ENCODE results near the gene B9D1. TPM values are rescaled to one million over a fixed set of nuclear protein-coding genes. Genes with fewer than 3 reads are reported as not detected.

The B9D1 gene
- total RNA-seq, 8 experiments from 2014 or later = 22.5 to 48.1 (median 36.5) TPM

- in situ Hi-C loops (cut with MboI; ENCODE audit: low pct_unique_long_range_greater_than_20kb in 2 of 9, low sequenced_read_pairs in 9 of 9, unreplicated experiment in 9 of 9) = no loop called here
- no peak overlapping the region for H3K4me3 ChIP-seq
Measured at GRCh38 chr17:19336938-19337711, 25.4 kb downstream of the B9D1 start.

GRCh38 chr17:19335951-19336631 lies 26.4 kb downstream of the B9D1 start:
- WGBS, 10 experiments = 73 to 96% (median 78%) methylated on average over 5 to 8 of the region's 18 CpGs; no CpG with 5 or more reads in 7 of the 10 experiments
- in situ Hi-C loops (cut with MboI; ENCODE audit: low pct_unique_long_range_greater_than_20kb in 2 of 9, low sequenced_read_pairs in 9 of 9, unreplicated experiment in 9 of 9) = no loop called here
- peaks cover 15 to 23% of the 10 kb centered on the region in 2 donors for H3K4me1 ChIP-seq (replicated peaks in 1 of 2)
- ATAC-seq (replicated peaks in 6 of 8) = no peak
- H3K4me3 ChIP-seq = no peak overlapping the region
- H3K27ac ChIP-seq = peak overlapping the region; percentile 45 to 85

More at GRCh38 chr17:19336938-19337711, 25.4 kb downstream of the B9D1 start:
- Histone ChIP-seq H3K27ac (peak overlapping the region; percentile 53 to 85), H3K4me1 (replicated peaks in 1 of 2) (peaks cover 15 to 20% of the 10 kb centered on the region in 2 donors)
- WGBS, 10 experiments = 40 to 75% (median 67%) methylated on average over 1 to 7 of the region's 21 CpGs; no CpG with 5 or more reads in 6 of the 10 experiments
- ATAC-seq (replicated peaks in 6 of 8) = peak in 5 of 8 experiments; percentile 74 to 94 (median 92)

GRCh38 chr17:19334331-19334730 lies 28.2 kb downstream of the B9D1 start:
- in situ Hi-C loops (cut with MboI; ENCODE audit: low pct_unique_long_range_greater_than_20kb in 2 of 9, low sequenced_read_pairs in 9 of 9, unreplicated experiment in 9 of 9) = no loop called here
- Histone ChIP-seq H3K4me1 (replicated peaks in 1 of 2) (peaks cover 15 to 23% of the 10 kb centered on the region in 2 donors), H3K27ac (no peak overlapping the region), H3K4me3 (no peak overlapping the region)
- WGBS, 10 experiments = 79 to 100% (median 90%) methylated on average over 1 to 2 of the region's 6 CpGs; no CpG with 5 or more reads in 7 of the 10 experiments
- no peak for ATAC-seq (replicated peaks in 6 of 8)

- in situ Hi-C loops (cut with MboI; ENCODE audit: low pct_unique_long_range_greater_than_20kb in 2 of 9, low sequenced_read_pairs in 9 of 9, unreplicated experiment in 9 of 9) = no loop called here
- H3K4me1 ChIP-seq (replicated peaks in 1 of 2) = peaks cover 15 to 23% of the 10 kb centered on the region in 2 donors
- WGBS, 10 experiments = 89 to 100% methylated on average over 1 to 5 of the region's 12 CpGs; no CpG with 5 or more reads in 8 of the 10 experiments
- no peak overlapping the region for H3K4me3 ChIP-seq
- H3K27ac ChIP-seq = no peak overlapping the region
- ATAC-seq (replicated peaks in 6 of 8) = no peak
Measured at GRCh38 chr17:19333736-19334290, 28.7 kb downstream of the B9D1 start.

GRCh38 chr17:19333132-19333440 lies 29.4 kb downstream of the B9D1 start:
- 86 to 91% (median 88%) methylated on average over 1 of the region's 1 CpG; no CpG with 5 or more reads in 7 of the 10 experiments for WGBS, 10 experiments
- H3K4me3 ChIP-seq = no peak overlapping the region
- peaks cover 14 to 18% of the 10 kb centered on the region in 2 donors for H3K4me1 ChIP-seq (replicated peaks in 1 of 2)
- H3K27ac ChIP-seq = no peak overlapping the region
- in situ Hi-C loops (cut with MboI; ENCODE audit: low pct_unique_long_range_greater_than_20kb in 2 of 9, low sequenced_read_pairs in 9 of 9, unreplicated experiment in 9 of 9) = no loop called here
- ATAC-seq (replicated peaks in 6 of 8) = no peak

- Histone ChIP-seq H3K4me3 (no peak overlapping the region), H3K4me1 (replicated peaks in 1 of 2) (peaks cover 11 to 14% of the 10 kb centered on the region in 2 donors), H3K27ac (no peak overlapping the region)
- in situ Hi-C loops (cut with MboI; ENCODE audit: low pct_unique_long_range_greater_than_20kb in 2 of 9, low sequenced_read_pairs in 9 of 9, unreplicated experiment in 9 of 9) = no loop called here
- peak in 2 of 8 experiments; percentile 8 to 28 for ATAC-seq (replicated peaks in 6 of 8)
- WGBS, 10 experiments = 50 to 100% (median 60%) methylated on average over 1 to 6 of the region's 6 CpGs; no CpG with 5 or more reads in 5 of the 10 experiments
Measured at GRCh38 chr17:19332371-19333131, 30.0 kb downstream of the B9D1 start.

GRCh38 chr17:19331543-19332245 lies 30.8 kb downstream of the B9D1 start:
- peak overlapping the region in 1 of 2 donors; percentile 8 for H3K27ac ChIP-seq
- ATAC-seq (replicated peaks in 6 of 8) = peak in 5 of 8 experiments; percentile 13 to 85 (median 69)
- 0 to 100% (median 85%) methylated on average over 1 to 10 of the region's 13 CpGs; no CpG with 5 or more reads in 1 of the 10 experiments for WGBS, 10 experiments

GRCh38 chr17:19331134-19331533 lies 31.4 kb downstream of the B9D1 start:
- 10 to 80% (median 60%) methylated on average over 1 to 4 of the region's 4 CpGs; no CpG with 5 or more reads in 3 of the 10 experiments for WGBS, 10 experiments

More at GRCh38 chr17:19331543-19332245, 30.8 kb downstream of the B9D1 start:
- in situ Hi-C loops (cut with MboI; ENCODE audit: low pct_unique_long_range_greater_than_20kb in 2 of 9, low sequenced_read_pairs in 9 of 9, unreplicated experiment in 9 of 9) = no loop called here
- Histone ChIP-seq H3K4me1 (replicated peaks in 1 of 2) (peaks cover 3 to 6% of the 10 kb centered on the region in 2 donors), H3K4me3 (no peak overlapping the region)

GRCh38 chr17:19330271-19330670 lies 32.3 kb downstream of the B9D1 start:
- H3K4me1 ChIP-seq (replicated peaks in 1 of 2) = peaks cover 0 to 3% of the 10 kb centered on the region in 2 donors
- 40 to 90% (median 75%) methylated on average over 1 to 3 of the region's 3 CpGs; no CpG with 5 or more reads in 2 of the 10 experiments for WGBS, 10 experiments
- no peak overlapping the region for H3K27ac ChIP-seq
- ATAC-seq (replicated peaks in 6 of 8) = no peak
- no peak overlapping the region for H3K4me3 ChIP-seq
- in situ Hi-C loops (cut with MboI; ENCODE audit: low pct_unique_long_range_greater_than_20kb in 2 of 9, low sequenced_read_pairs in 9 of 9, unreplicated experiment in 9 of 9) = no loop called here

More at GRCh38 chr17:19331134-19331533, 31.4 kb downstream of the B9D1 start:
- in situ Hi-C loops (cut with MboI; ENCODE audit: low pct_unique_long_range_greater_than_20kb in 2 of 9, low sequenced_read_pairs in 9 of 9, unreplicated experiment in 9 of 9) = no loop called here
- Histone ChIP-seq H3K4me3 (no peak overlapping the region), H3K27ac (no peak overlapping the region), H3K4me1 (replicated peaks in 1 of 2) (peaks cover 0 to 3% of the 10 kb centered on the region in 2 donors)
- peak in 4 of 8 experiments; percentile 47 to 85 (median 72) for ATAC-seq (replicated peaks in 6 of 8)

- Histone ChIP-seq H3K27ac (no peak overlapping the region), H3K4me1 (replicated peaks in 1 of 2) (peaks cover 0 to 3% of the 10 kb centered on the region in 2 donors), H3K4me3 (no peak overlapping the region)
- no peak for ATAC-seq (replicated peaks in 6 of 8)
- in situ Hi-C loops (cut with MboI; ENCODE audit: low pct_unique_long_range_greater_than_20kb in 2 of 9, low sequenced_read_pairs in 9 of 9, unreplicated experiment in 9 of 9) = no loop called here
- 80 to 100% (median 100%) methylated on average over 1 to 2 of the region's 2 CpGs; no CpG with 5 or more reads in 4 of the 10 experiments for WGBS, 10 experiments
Measured at GRCh38 chr17:19329839-19330238, 32.7 kb downstream of the B9D1 start.

GRCh38 chr17:19329136-19329535 lies 33.4 kb downstream of the B9D1 start:
- Histone ChIP-seq H3K4me3 (no peak overlapping the region), H3K27ac (no peak overlapping the region), H3K4me1 (replicated peaks in 1 of 2) (peaks cover 0 to 3% of the 10 kb centered on the region in 2 donors)
- in situ Hi-C loops (cut with MboI; ENCODE audit: low pct_unique_long_range_greater_than_20kb in 2 of 9, low sequenced_read_pairs in 9 of 9, unreplicated experiment in 9 of 9) = no loop called here
- no peak for ATAC-seq (replicated peaks in 6 of 8)
- WGBS, 10 experiments = 80 to 100% (median 82%) methylated on average over 1 to 2 of the region's 2 CpGs; no CpG with 5 or more reads in 6 of the 10 experiments

Data from motor neuron (in vitro differentiated cells).